GM12878 (cell line): ENCODE data around the gene ANTXR1. TPM values are rescaled to one million over a fixed set of nuclear protein-coding genes. Genes with fewer than 3 reads are reported as not detected.

Source experiments
- ATAC-seq: fragments of 200-7000 bp; cut with Tn5 transposase; 3 replicates; pipeline ENCODE4 v1.9.1; 2020; ENCODE audit warnings: mild to moderate bottlenecking, moderate library complexity
- BruUV-seq: library from RNA; stranded (reverse); fragments of 400-500 nt; replicated peaks from 2 replicates; lab custom pipeline; 2021; lab: Mats Ljungman, UMichigan
- CTCF ChIA-PET: fragments of 300-600 bp; sonication (Branson Sonifier 250); formaldehyde crosslinking; extraction: SDS; loops from one replicate; lab custom pipeline; 2021; ENCODE audit warnings: inconsistent platforms; lab: Yijun Ruan, JAX
- POLR2A ChIA-PET: fragments of 350-600 bp; formaldehyde crosslinking; extraction: SDS; loops from one replicate; lab custom pipeline; 2021; ENCODE audit warnings: inconsistent platforms; lab: Charles Lee
- RAD21 ChIA-PET: fragments of 300-600 bp; sonication (Branson Sonifier 250); formaldehyde crosslinking; loops from one replicate; lab custom pipeline; 2023; ENCODE audit warnings: antibody characterized with exemption; ENCODE audit not compliant: unreplicated experiment; lab: Charles Lee
- SMC1A ChIA-PET: fragments of 300-600 bp; sonication (Branson Sonifier 250); formaldehyde crosslinking; loops from one replicate; lab custom pipeline; 2023; ENCODE audit not compliant: unreplicated experiment, uncharacterized antibody; lab: Charles Lee
- DNase-seq: peaks from one replicate; pipeline ENCODE4 v3.0.0-alpha.2; 2011; ENCODE audit warnings: low read depth, low spot score
- FAIRE-seq: peaks from 3 replicates; lab custom pipeline; 2011; peaks lifted over from hg19 to GRCh38; lab: Jason Lieb, UNC
- H2AFZ ChIP-seq: 2 replicates; pipeline ENCODE4 v1.6.0; 2011; ENCODE audit warnings: low read depth, low read length, control low read depth; ENCODE audit not compliant: control insufficient read depth
- H3K27ac ChIP-seq: 2 replicates; pipeline ENCODE4 v1.5.1; 2011; ENCODE audit warnings: control low read depth; ENCODE audit not compliant: control insufficient read depth, insufficient read depth
- H3K27me3 ChIP-seq, 2 experiments: replicated peaks in 1 of 2; 2 replicates each; pipeline versions ENCODE4 v1.6.0 to v1.6.1; 2011; ENCODE audit warnings: low read length in 1 of 2; ENCODE audit not compliant: control insufficient read depth in 2 of 2, insufficient read depth in 2 of 2
- H3K36me3 ChIP-seq, 2 experiments: 2 replicates each; pipeline ENCODE4 v1.5.1; 2011; ENCODE audit warnings: low read length in 1 of 2; ENCODE audit not compliant: control insufficient read depth in 2 of 2, insufficient read depth in 2 of 2
- H3K4me1 ChIP-seq: 2 replicates; pipeline ENCODE4 v1.6.1; 2011; ENCODE audit warnings: mild to moderate bottlenecking, low read length, moderate library complexity, mixed read lengths; ENCODE audit not compliant: control insufficient read depth, insufficient read depth
- H3K4me2 ChIP-seq: 2 replicates; pipeline ENCODE4 v1.6.0; 2011; ENCODE audit warnings: control low read depth; ENCODE audit not compliant: control insufficient read depth, insufficient read depth
- H3K4me3 ChIP-seq: fragments of 200-600 bp; sonication (generic); 2 replicates; pipeline ENCODE4 v1.5.1; 2016
- H3K79me2 ChIP-seq: 2 replicates; pipeline ENCODE4 v1.6.0; 2011; ENCODE audit warnings: low read length; ENCODE audit not compliant: control insufficient read depth, insufficient read depth
- H3K9ac ChIP-seq: 2 replicates; pipeline ENCODE4 v1.8.0; 2011; ENCODE audit warnings: low read length, control low read depth, mixed read lengths; ENCODE audit not compliant: control insufficient read depth, insufficient read depth
- H3K9me3 ChIP-seq: replicated peaks from 3 replicates; pipeline ENCODE4 v1.5.1; 2011; ENCODE audit warnings: mild to moderate bottlenecking, low read length; ENCODE audit not compliant: control insufficient read depth, insufficient read depth
- H4K20me1 ChIP-seq: 2 replicates; pipeline ENCODE4 v1.6.0; 2011; ENCODE audit not compliant: control insufficient read depth, insufficient read depth
- BHLHE40 ChIP-seq, 2 experiments: fragments of 450-650 bp in 1 of 2; IDR thresholded peaks; 2 replicates each; pipeline ENCODE4 v1.6.1; 2011 to 2017; ENCODE audit warnings: low read depth in 2 of 2, borderline replicate concordance in 1 of 2, improper control_type of control experiment in 1 of 2, low read length in 1 of 2, mild to moderate bottlenecking in 1 of 2
- CBFB ChIP-seq: IDR thresholded peaks from 2 replicates; pipeline ENCODE4 v1.6.1; 2016; ENCODE audit warnings: antibody characterized with exemption, low read depth
- IRF5 ChIP-seq: fragments of 450-650 bp; IDR thresholded peaks from 2 replicates; pipeline ENCODE4 v1.6.1; 2017; ENCODE audit warnings: borderline replicate concordance
- NFIC ChIP-seq: IDR thresholded peaks from 2 replicates; pipeline ENCODE4 v1.6.1; 2012; ENCODE audit warnings: low read depth, mild to moderate bottlenecking, inconsistent platforms, low read length, moderate library complexity
- NR2C1 ChIP-seq: fragments of 450-650 bp; IDR thresholded peaks from 2 replicates; pipeline ENCODE4 v1.6.1; 2017; ENCODE audit warnings: antibody characterized with exemption, mild to moderate bottlenecking, moderate library complexity
- RB1 ChIP-seq: fragments of 450-650 bp; formaldehyde crosslinking; IDR thresholded peaks from 2 replicates; pipeline ENCODE4 v1.6.1; 2017; ENCODE audit warnings: mild to moderate bottlenecking, borderline replicate concordance
- WRNIP1 ChIP-seq: IDR thresholded peaks from 2 replicates; pipeline ENCODE4 v1.6.1; 2011; ENCODE audit warnings: low read depth, low read length, improper control_type of control experiment, borderline replicate concordance
- ZNF274 ChIP-seq: IDR thresholded peaks from one replicate; pipeline ENCODE4 v1.8.0; 2011; ENCODE audit not compliant: insufficient read length, insufficient read depth
- WGBS: methylation state at CpG from one replicate; pipeline ENCODE4 v1.1.6; 2016; ENCODE audit warnings: low lambda C conversion rate; ENCODE audit not compliant: insufficient replicate concordance, insufficient coverage; ENCODE audit errors: missing lambda C conversion rate; 5-methylcytosine and 5-hydroxymethylcytosine counted together
- in situ Hi-C: fragments of 300-500 bp; cut with MboI; formaldehyde crosslinking; loops from 9 replicates; pipeline ENCODE4 v1.14.3; 2018; ENCODE audit warnings: mixed read lengths
- intact Hi-C: fragments of 100-400 bp; cut with micrococcal nuclease; formaldehyde crosslinking; loops from one replicate; pipeline ENCODE4 v1.14.2; 2022; ENCODE audit not compliant: unreplicated experiment
- polyA plus RNA-seq, 11 experiments: library from polyadenylated mRNA; depleted of rRNA in 4 of 11; unstranded in 6 of 11; stranded (reverse) in 5 of 11; fragments of >200 nt; fragmentation: Nextera tagmentation in 4 of 11; fragmentation: Illumina TruSeq in 1 of 11; extraction: Ambion mirVana in 4 of 11; extraction: Trizol in 1 of 11; gene quantifications; 1 replicate in 1 of 11; 2 replicates in 10 of 11; pipeline versions ENCODE4 v1.2.1 to v1.2.3, GENCODE V29; 2011 to 2016; ENCODE audit warnings: inconsistent platforms in 2 of 11, missing spikeins in 2 of 11, low read depth in 1 of 11
- total RNA-seq, 4 experiments: library from RNA; depleted of rRNA in 3 of 4; stranded (reverse); fragments of >200 nt in 3 of 4; fragmentation: Illumina TruSeq in 1 of 4; extraction: Trizol in 1 of 4; gene quantifications; 2 replicates each; pipeline versions ENCODE4 v1.2.1 to v1.2.3, GENCODE V29; 2013 to 2021

Gene ANTXR1
- total and polyA plus RNA-seq, 10 of the 15 experiments (the other 5 are each of a cell fraction or from before 2014, with no cell fraction given): 0.09 to 0.26 TPM; not detected in 8

GRCh38 chr2:69065735-69066336 lies 52.9 kb downstream of the ANTXR1 start (continued):
- no peak for TF ChIP-seq CBFB

GRCh38 chr2:69067026-69067630 lies 54.1 kb downstream of the ANTXR1 start:
- in situ Hi-C loops: no loop called here
- H3K4me1 ChIP-seq: no peaks in the 10 kb centered on the region
- no peak for ATAC-seq
- no peak overlapping the region for H2AFZ ChIP-seq
- WGBS: 33% methylated on average over 2 of the region's 2 CpGs
- POLR2A ChIA-PET: no interaction called here
- no peak for TF ChIP-seq BHLHE40 (IDR thresholded peaks at IDR 0.05; ENCODE audit: borderline replicate concordance in 1 of 2, low read depth in 2 of 2, low read length in 1 of 2)
- no peak for TF ChIP-seq IRF5
- no peak for TF ChIP-seq WRNIP1
- no peak for TF ChIP-seq NR2C1
- no peak for TF ChIP-seq ZNF274
- no peak for TF ChIP-seq RB1
- no peak for TF ChIP-seq NFIC
- TF ChIP-seq, all 136 proteins: peak for 0
- H3K27me3 ChIP-seq: no peaks in the 10 kb centered on the region; a peak in 1 of 4 replicates
- H3K27ac ChIP-seq: no peak overlapping the region
- no peak for DNase-seq
- ChIA-PET CTCF (no interaction called here), RAD21 (no interaction called here), SMC1A (no interaction called here)
- no peak overlapping the region for H3K9ac ChIP-seq
- no peaks in the 10 kb centered on the region for H3K9me3 ChIP-seq
- no peak overlapping the region for H3K4me2 ChIP-seq
- no peaks in the 10 kb centered on the region for H3K36me3 ChIP-seq
- H3K79me2 ChIP-seq: no peaks in the 10 kb centered on the region
- H4K20me1 ChIP-seq: no peaks in the 10 kb centered on the region
- intact Hi-C loops: no loop called here
- no peak overlapping the region for H3K4me3 ChIP-seq
- no TSS peak for BruUV-seq
- no peak for FAIRE-seq
